SU-DHL-6 (cell line): ENCODE measurements around the gene AAR2.

Experiments used
- H2AFZ ChIP-seq: fragments of 200-600 bp; sonication (generic); 2 replicates; pipeline ENCODE4 v1.6.1; 2014; ENCODE audit warnings: low read depth, mild to moderate bottlenecking, moderate library complexity, mixed read lengths, antibody characterized with exemption, low read length; ENCODE audit not compliant: severe bottlenecking
- H3F3A ChIP-seq: fragments of 200-600 bp; shearing (Covaris generic); 2 replicates; pipeline ENCODE4 v1.6.0; 2016; ENCODE audit warnings: antibody characterized with exemption, mild to moderate bottlenecking; ENCODE audit not compliant: insufficient read depth
- H3K27ac ChIP-seq: fragments of 200-600 bp; sonication (generic); 2 replicates; pipeline ENCODE4 v1.5.1; 2016; ENCODE audit warnings: low read depth, mild to moderate bottlenecking, low read length, moderate library complexity, mixed read lengths
- H3K27me3 ChIP-seq: fragments of 200-600 bp; sonication (generic), shearing (Covaris generic); 2 replicates; pipeline ENCODE4 v1.6.0; 2014; ENCODE audit warnings: mild to moderate bottlenecking, low read length
- H3K36me3 ChIP-seq: fragments of 200-600 bp; sonication (generic); 2 replicates; pipeline ENCODE4 v1.6.1; 2014; ENCODE audit warnings: mild to moderate bottlenecking, low read length, mixed read lengths
- H3K4me2 ChIP-seq: fragments of 300-600, 200-600 bp; shearing (Covaris generic), sonication (generic); 2 replicates; pipeline ENCODE4 v1.6.0; 2014; ENCODE audit warnings: low read length, low read depth, mild to moderate bottlenecking; ENCODE audit not compliant: poor library complexity, severe bottlenecking
- H3K4me3 ChIP-seq: fragments of 200-600 bp; sonication (generic); 2 replicates; pipeline ENCODE4 v1.5.1; 2014; ENCODE audit warnings: antibody characterized with exemption, low read length, mild to moderate bottlenecking, mixed read lengths; ENCODE audit not compliant: insufficient read depth, poor library complexity, severe bottlenecking
- H3K79me2 ChIP-seq: fragments of 200-600 bp; sonication (generic); 2 replicates; pipeline ENCODE4 v1.6.1; 2014; ENCODE audit warnings: mild to moderate bottlenecking, low read length, moderate library complexity; ENCODE audit not compliant: insufficient read depth
- H3K9ac ChIP-seq: fragments of 200-600 bp; sonication (generic); 2 replicates; pipeline ENCODE4 v1.7.0; 2014; ENCODE audit warnings: mild to moderate bottlenecking, low read length
- H3K9me2 ChIP-seq: fragments of 200-600 bp; sonication (generic); replicated peaks from 2 replicates; pipeline ENCODE4 v1.6.1; 2014; ENCODE audit warnings: low read length; ENCODE audit not compliant: insufficient read depth
- H3K9me3 ChIP-seq: fragments of 200-600 bp; sonication (generic); 2 replicates; pipeline ENCODE4 v1.6.1; 2014; ENCODE audit warnings: low read length, mixed read lengths; ENCODE audit not compliant: insufficient read depth
- H4K20me1 ChIP-seq: fragments of 200-600 bp; sonication (generic); 2 replicates; pipeline ENCODE4 v1.6.1; 2014; ENCODE audit warnings: low read depth, mild to moderate bottlenecking, antibody characterized with exemption, low read length, moderate library complexity, mixed read lengths
- CTCF ChIP-seq: fragments of 200-600 bp; sonication (generic); IDR thresholded peaks from one replicate; pipeline ENCODE4 v1.5.1; 2017; ENCODE audit warnings: antibody characterized with exemption, mild to moderate bottlenecking, low read length, moderate library complexity; ENCODE audit not compliant: insufficient read depth, poor library complexity, severe bottlenecking
- EZH2phosphoT487 ChIP-seq: fragments of 200-600 bp; sonication (generic), shearing (Covaris generic); conservative IDR thresholded peaks from 2 replicates; pipeline ENCODE4 v1.6.1; 2018; ENCODE audit warnings: mild to moderate bottlenecking, antibody characterized with exemption, low read length, moderate library complexity, mixed read lengths

The AAR2 gene

GRCh38 chr20:36234771-36235320 is 1.4 kb upstream of the AAR2 start:
- Histone ChIP-seq H3K9ac (no peak overlapping the region), H4K20me1 (no peaks in the 10 kb centered on the region; the same call in 1 of the 2 replicates), H3K4me3 (no peak overlapping the region), H3K4me2 (no peak overlapping the region), H3K36me3 (no peaks in the 10 kb centered on the region), H3K9me3 (no peaks in the 10 kb centered on the region), H3K79me2 (peaks cover 35% of the 10 kb centered on the region), H2AFZ (no peak overlapping the region), H3K27me3 (no peaks in the 10 kb centered on the region), H3F3A (no peaks in the 10 kb centered on the region), H3K9me2 (no peaks in the 10 kb centered on the region), H3K27ac (no peak overlapping the region)
- TF ChIP-seq CTCF (no peak), EZH2phosphoT487 (no peak)

- peak overlapping the region; percentile 100 for H2AFZ ChIP-seq
- no peaks in the 10 kb centered on the region for H3K27me3 ChIP-seq
- TF ChIP-seq EZH2phosphoT487 (no peak), CTCF (no peak)
Measured at GRCh38 chr20:36236786-36237121, 476 bp downstream of the AAR2 start.

GRCh38 chr20:36237477-36237876 is 1.2 kb downstream of the AAR2 start:
- H3K9me3 ChIP-seq = no peaks in the 10 kb centered on the region
- peak overlapping the region; percentile 83 for H3K9ac ChIP-seq
- TF ChIP-seq CTCF (no peak), EZH2phosphoT487 (no peak)
- H3F3A ChIP-seq = no peaks in the 10 kb centered on the region
- peak overlapping the region; percentile 78 for H3K4me3 ChIP-seq
- no peaks in the 10 kb centered on the region for H3K9me2 ChIP-seq
- no peak overlapping the region for H2AFZ ChIP-seq
- H3K79me2 ChIP-seq = peaks cover 40% of the 10 kb centered on the region
- H3K27ac ChIP-seq = no peak overlapping the region
- no peaks in the 10 kb centered on the region; the same call in 1 of the 2 replicates for H4K20me1 ChIP-seq
- peak overlapping the region; percentile 96 for H3K4me2 ChIP-seq
- H3K27me3 ChIP-seq = no peaks in the 10 kb centered on the region
- no peaks in the 10 kb centered on the region; the same call in 1 of the 2 replicates for H3K36me3 ChIP-seq

More at GRCh38 chr20:36236786-36237121, 476 bp downstream of the AAR2 start:
- H3K79me2 ChIP-seq = peaks cover 40% of the 10 kb centered on the region
- no peaks in the 10 kb centered on the region for H3K9me2 ChIP-seq
- H3K4me3 ChIP-seq = peak overlapping the region; percentile 78
- H3K9me3 ChIP-seq = no peaks in the 10 kb centered on the region
- no peaks in the 10 kb centered on the region; the same call in 1 of the 2 replicates for H3K36me3 ChIP-seq
- H3K4me2 ChIP-seq = peak overlapping the region; percentile 96
- H4K20me1 ChIP-seq = no peaks in the 10 kb centered on the region; the same call in 1 of the 2 replicates
- H3K27ac ChIP-seq = no peak overlapping the region
- peak overlapping the region; percentile 83 for H3K9ac ChIP-seq
- no peaks in the 10 kb centered on the region for H3F3A ChIP-seq
